ENCODE measurements around the gene SNX7.

The SNX7 gene

DNA sequence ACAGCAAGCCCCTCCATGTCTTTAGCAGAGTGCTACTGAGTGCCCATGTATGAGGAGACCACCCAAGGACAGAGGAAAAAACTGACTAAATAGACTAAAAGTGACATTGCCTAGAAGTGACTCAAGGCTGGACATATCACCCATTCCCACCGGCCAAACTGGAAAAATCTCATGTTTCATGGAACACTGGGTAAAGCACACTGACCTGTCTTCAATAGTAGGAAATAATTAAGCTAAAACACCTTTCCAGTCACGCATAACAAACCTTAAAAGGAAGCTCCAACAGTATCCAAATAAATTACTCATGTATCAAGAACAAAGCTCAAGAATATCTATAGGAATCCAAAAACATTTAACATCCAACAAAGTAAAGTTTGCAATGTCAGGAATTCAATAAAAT lies 120.4 kb downstream of the SNX7 start:
- DNase-seq: no peak

DNA sequence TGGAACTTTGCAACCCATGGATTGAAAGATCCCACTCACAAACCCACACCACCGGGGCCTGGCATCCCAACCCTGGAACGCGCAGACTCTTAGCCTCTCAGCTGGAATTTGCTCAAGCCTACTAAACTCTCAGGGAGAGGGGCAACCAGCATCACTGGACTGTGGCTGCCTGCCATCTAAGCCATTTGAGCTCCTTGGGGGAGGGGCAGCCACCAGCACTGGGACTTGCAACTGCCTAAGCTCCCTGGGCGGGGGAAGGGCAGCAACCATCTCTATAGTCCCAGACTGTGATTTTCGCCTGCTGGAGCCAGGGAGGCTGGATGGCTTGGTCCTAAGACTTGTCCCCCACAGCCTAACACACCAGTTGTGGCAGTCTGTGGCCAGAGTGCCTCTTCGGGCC lies 122.3 kb downstream of the SNX7 start:
- DNase-seq: no peak

DNA sequence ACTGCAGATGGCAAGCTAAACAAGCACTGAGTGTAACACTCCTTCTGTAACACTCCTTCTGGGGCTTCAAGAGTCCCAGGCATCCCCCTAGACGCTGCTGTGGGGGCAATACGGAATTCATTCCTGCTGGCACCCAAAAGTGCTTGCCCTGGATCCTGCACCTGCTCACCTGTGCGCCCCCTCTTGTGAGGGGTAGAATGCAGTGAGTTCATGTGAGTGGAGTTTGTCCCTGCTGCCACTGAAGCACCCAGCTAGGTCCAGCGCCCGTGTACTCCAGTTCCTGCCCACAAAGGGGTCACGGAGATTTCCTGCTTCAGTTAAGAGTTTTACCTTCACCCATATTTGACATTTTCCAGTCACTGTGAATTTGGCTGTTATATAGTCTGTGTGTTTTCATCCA lies 130.0 kb downstream of the SNX7 start:
- DNase-seq: no peak

GRCh38 chr1:98792123-98792522 lies 130.6 kb downstream of the SNX7 start:
- no peak for DNase-seq

DNA sequence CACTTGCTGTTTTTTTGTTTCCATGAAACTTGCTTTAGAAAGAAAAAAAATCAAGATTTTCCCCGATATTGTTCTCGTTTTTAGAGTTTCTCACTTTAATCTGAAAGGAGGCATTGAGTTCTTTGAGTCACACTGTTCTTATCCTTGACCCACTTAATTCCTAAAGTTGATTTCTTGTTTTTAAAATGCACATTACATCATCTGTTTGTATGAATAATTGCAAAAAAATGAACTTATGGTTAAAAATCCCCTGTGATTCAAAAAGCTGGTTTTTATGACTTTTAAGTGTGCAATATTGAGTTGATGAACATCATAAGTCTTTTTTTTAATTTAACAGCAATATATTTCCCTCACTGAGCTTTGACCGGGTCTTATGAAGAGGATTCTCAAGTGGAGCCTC lies 131.6 kb downstream of the SNX7 start:
- DNase-seq: no peak

DNA sequence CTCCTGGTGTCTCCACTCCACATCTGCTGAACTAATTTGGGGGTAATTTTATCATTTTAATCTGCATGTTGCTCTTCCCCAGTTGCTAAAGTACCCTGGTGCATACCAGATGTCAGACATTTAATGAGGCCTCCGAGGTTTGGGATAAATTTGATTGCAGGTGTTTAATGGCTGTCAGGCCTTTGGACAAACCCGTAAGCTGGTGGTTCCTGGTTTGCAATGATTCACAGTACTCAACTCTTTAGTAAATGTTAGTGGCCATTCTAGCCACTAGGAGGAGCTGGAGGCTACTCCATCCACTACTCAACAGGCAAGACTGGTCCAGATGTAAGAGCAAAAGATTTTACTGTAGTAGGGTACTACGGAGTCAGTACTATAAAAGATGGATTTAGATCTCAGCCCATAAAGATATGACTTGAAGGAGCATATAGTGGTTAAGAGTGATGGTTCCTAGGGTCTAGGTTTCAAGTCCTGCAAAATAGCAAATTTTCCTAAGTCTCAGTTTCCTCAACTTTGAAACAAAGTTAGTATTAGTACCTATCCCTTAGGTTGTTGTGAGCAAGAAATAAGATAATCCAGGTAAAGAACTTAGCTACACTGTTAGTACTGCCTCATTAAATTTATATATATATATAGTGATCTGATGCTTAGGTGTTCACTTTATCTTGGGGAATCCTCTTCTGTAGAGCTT lies 132.8 kb downstream of the SNX7 start:
- DNase-seq: peak; percentile 47

GRCh38 chr1:98796049-98796448 lies 134.5 kb downstream of the SNX7 start:
- DNase-seq: no peak

DNA sequence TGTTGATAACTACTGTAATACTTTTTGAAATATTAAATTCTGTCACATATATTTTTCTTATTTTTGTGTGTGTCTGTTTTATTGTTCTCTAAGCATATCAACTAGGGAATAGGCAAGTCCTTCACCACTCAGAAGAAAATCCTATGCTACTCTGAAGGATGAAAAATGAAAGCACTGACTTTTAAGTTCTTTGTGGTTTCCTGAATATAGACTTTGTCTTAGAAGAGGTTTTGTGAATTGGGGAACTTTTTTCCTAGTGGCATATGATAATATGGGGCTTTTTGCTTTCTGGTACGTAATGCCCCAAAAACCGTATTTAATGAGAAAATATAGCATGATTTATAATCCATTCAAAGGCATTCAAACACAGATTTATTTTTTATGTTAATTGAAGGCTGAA lies 136.0 kb downstream of the SNX7 start:
- DNase-seq: no peak
